ENCODE data around the gene EYA2.

- TF ChIP-seq, protein P1, sequence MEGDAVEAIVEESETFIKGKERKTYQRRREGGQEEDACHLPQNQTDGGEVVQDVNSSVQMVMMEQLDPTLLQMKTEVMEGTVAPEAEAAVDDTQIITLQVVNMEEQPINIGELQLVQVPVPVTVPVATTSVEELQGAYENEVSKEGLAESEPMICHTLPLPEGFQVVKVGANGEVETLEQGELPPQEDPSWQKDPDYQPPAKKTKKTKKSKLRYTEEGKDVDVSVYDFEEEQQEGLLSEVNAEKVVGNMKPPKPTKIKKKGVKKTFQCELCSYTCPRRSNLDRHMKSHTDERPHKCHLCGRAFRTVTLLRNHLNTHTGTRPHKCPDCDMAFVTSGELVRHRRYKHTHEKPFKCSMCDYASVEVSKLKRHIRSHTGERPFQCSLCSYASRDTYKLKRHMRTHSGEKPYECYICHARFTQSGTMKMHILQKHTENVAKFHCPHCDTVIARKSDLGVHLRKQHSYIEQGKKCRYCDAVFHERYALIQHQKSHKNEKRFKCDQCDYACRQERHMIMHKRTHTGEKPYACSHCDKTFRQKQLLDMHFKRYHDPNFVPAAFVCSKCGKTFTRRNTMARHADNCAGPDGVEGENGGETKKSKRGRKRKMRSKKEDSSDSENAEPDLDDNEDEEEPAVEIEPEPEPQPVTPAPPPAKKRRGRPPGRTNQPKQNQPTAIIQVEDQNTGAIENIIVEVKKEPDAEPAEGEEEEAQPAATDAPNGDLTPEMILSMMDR (IDR thresholded peaks at IDR 0.05; ENCODE audit: poor library complexity) = no peak
- no peak for TF ChIP-seq EZH2 (IDR thresholded peaks at IDR 0.05; ENCODE audit: borderline replicate concordance)
- TF ChIP-seq EZH2phosphoT487 (IDR thresholded peaks at IDR 0.05; ENCODE audit: low read depth, severe bottlenecking, unreplicated experiment) = no peak
Observed at GRCh38 chr20:46923550-46923949, 28.9 kb downstream of the EYA2 start.

All from hepatocyte (in vitro differentiated cells).